ENCODE measurements around the gene TMIGD3.
"Not testable (repeated sequence)": the region's sequence is repeated elsewhere in the genome, so short reads cannot be mapped to it uniquely, and the experiment has no call there.

The TMIGD3 gene

GRCh38 chr1:111503585-111504060 is at the start of gene TMIGD3, which contains the start of gene ADORA3:
Gene TMIGD3, minus strand, starts transcription at chr1:111503633. Its CDS starts 279 bp downstream, at chr1:111503354.
Gene ADORA3, minus strand, starts transcription at chr1:111503633. Its CDS starts 279 bp downstream, at chr1:111503354.
- no peak for DNase-seq (ENCODE audit: low read depth in 2 of 2, low spot score in 1 of 2)

GRCh38 chr1:111553196-111553595 is 49.8 kb upstream of the TMIGD3 start:
- DNase-seq (ENCODE audit: low read depth in 2 of 2, low spot score in 1 of 2) = no peak

- DNase-seq (ENCODE audit: low read depth in 2 of 2, low spot score in 1 of 2) = no peak
Measured at GRCh38 chr1:111552587-111552986, 49.2 kb upstream of the TMIGD3 start.

GRCh38 chr1:111551623-111552411 is 48.4 kb upstream of the TMIGD3 start:
- no peak for DNase-seq (ENCODE audit: low read depth in 2 of 2, low spot score in 1 of 2)

GRCh38 chr1:111547786-111548185 is 44.4 kb upstream of the TMIGD3 start:
- not testable (repeated sequence) for DNase-seq (ENCODE audit: low read depth in 2 of 2, low spot score in 1 of 2)

- DNase-seq (ENCODE audit: low read depth in 2 of 2, low spot score in 1 of 2) = no peak
Measured at GRCh38 chr1:111542187-111542586, 38.8 kb upstream of the TMIGD3 start.

- no peak for DNase-seq (ENCODE audit: low read depth in 2 of 2, low spot score in 1 of 2)
Measured at GRCh38 chr1:111541721-111542120, 38.3 kb upstream of the TMIGD3 start.

- DNase-seq (ENCODE audit: low read depth in 2 of 2, low spot score in 1 of 2) = no peak
Measured at GRCh38 chr1:111540928-111541327, 37.5 kb upstream of the TMIGD3 start.

- DNase-seq (ENCODE audit: low read depth in 2 of 2, low spot score in 1 of 2) = no peak
Measured at GRCh38 chr1:111538343-111539025, 35.1 kb upstream of the TMIGD3 start.

GRCh38 chr1:111535256-111536191 is 32.1 kb upstream of the TMIGD3 start:
- no peak for DNase-seq (ENCODE audit: low read depth in 2 of 2, low spot score in 1 of 2)

GRCh38 chr1:111520053-111520452 is 16.6 kb upstream of the TMIGD3 start:
- DNase-seq (ENCODE audit: low read depth in 2 of 2, low spot score in 1 of 2) = no peak

- no peak for DNase-seq (ENCODE audit: low read depth in 2 of 2, low spot score in 1 of 2)
Measured at GRCh38 chr1:111517469-111518225, 14.2 kb upstream of the TMIGD3 start.

GRCh38 chr1:111516005-111516535 is 12.6 kb upstream of the TMIGD3 start:
- no peak for DNase-seq (ENCODE audit: low read depth in 2 of 2, low spot score in 1 of 2)

GRCh38 chr1:111515291-111516004 is 12.0 kb upstream of the TMIGD3 start:
- DNase-seq (ENCODE audit: low read depth in 2 of 2, low spot score in 1 of 2) = no peak

- DNase-seq (ENCODE audit: low read depth in 2 of 2, low spot score in 1 of 2) = no peak
Measured at GRCh38 chr1:111513410-111514020, 10.1 kb upstream of the TMIGD3 start.

GRCh38 chr1:111512931-111513330 is 9.5 kb upstream of the TMIGD3 start:
- DNase-seq (ENCODE audit: low read depth in 2 of 2, low spot score in 1 of 2) = no peak

GRCh38 chr1:111512132-111512889 is 8.9 kb upstream of the TMIGD3 start:
- no peak for DNase-seq (ENCODE audit: low read depth in 2 of 2, low spot score in 1 of 2)

GRCh38 chr1:111511370-111511769 is 7.9 kb upstream of the TMIGD3 start:
- no peak for DNase-seq (ENCODE audit: low read depth in 2 of 2, low spot score in 1 of 2)
